CD4-positive, alpha-beta T cell treated with Interleukin-6 at 100 ng/mL for 8 hours (primary cell): ENCODE measurements around the gene SND1.

Experiments used
- DNase-seq: peaks from one replicate; pipeline ENCODE4 v3.0.0-alpha.2; 2020; ENCODE audit warnings: mixed read lengths, low spot score

SND1 gene

DNA sequence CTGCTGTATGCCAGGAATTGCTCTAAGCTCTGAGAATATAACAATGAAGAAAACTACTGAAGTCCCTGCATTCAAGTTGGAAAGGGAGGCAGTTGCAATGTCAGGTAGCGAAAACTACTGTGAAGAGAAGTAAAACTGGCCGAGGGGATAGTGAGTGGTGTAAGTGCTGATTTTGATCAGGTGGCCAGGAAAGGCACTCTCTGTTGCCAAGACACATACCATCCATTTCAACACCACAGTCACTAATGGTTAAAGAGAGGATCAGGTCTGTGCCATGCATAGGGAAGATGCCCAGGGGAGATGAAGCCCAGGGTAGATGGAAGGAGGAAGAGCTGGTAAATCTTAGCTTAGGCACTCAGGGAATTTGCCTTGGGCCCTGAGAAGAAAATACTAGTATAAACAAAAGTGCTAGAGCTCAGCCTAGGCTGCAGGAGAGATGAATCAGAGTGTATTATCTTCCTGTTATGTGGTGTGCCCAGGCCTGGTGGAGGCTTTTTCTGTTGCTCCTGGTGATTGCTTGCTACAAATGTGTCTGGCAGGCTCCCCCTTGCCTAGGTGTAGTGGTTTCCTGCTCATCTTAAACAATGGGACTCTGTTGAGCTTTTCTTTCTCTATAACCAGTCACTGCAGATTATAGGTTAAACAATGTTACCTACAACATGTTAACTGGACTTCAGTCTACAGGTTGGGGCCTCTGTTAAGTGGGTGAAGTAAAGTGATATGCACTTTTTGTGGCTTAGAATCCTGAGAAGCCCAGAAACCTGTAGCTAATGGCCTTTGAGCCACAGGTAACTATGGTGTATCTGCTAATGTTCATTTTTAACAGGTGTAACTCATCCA is 253.7 kb downstream of the SND1 start:
- no peak for DNase-seq

DNA sequence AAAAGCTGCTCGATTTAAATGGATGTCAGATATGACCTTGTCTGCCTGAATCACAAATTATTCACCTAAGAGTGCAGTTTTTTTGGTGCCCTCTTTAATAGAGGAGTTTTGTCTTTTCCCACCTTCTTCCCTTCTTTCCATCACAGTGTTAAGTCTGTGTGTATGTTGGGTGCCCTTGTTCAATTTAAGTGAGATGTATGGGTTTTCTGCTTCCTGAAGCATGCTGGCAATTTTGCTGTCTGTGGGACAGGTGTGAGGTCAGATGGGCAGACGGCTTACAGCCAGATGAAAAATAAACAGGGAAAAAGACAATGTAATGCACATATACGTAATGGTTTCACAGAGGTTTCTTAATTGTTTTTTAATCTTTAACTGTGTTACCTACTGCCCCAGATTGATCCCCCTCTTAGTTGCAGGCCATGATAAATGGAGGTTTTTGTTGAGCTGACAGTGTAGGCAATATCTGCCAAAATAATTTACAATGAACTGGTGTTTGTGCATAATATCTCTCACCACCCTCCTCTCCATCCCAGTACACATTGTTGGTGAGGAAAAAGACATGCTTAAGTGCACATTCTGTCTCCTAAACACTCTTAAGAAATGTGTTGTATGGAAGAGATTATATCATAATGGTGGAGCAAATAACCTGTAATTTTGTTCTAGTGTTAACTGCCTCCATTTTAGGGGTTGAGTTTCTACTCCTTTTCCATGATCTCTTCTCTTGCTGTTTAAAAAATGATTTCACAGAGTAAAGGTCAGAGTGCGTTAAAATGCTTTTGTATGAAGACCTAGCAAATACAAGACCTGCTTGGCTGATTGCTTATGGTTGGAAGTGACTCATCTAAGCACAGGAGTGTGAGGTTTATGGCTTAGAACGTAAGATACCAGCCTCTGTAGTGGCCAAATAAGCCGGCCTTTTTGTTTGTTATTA is 255.4 kb downstream of the SND1 start:
- DNase-seq, result no peak

DNA sequence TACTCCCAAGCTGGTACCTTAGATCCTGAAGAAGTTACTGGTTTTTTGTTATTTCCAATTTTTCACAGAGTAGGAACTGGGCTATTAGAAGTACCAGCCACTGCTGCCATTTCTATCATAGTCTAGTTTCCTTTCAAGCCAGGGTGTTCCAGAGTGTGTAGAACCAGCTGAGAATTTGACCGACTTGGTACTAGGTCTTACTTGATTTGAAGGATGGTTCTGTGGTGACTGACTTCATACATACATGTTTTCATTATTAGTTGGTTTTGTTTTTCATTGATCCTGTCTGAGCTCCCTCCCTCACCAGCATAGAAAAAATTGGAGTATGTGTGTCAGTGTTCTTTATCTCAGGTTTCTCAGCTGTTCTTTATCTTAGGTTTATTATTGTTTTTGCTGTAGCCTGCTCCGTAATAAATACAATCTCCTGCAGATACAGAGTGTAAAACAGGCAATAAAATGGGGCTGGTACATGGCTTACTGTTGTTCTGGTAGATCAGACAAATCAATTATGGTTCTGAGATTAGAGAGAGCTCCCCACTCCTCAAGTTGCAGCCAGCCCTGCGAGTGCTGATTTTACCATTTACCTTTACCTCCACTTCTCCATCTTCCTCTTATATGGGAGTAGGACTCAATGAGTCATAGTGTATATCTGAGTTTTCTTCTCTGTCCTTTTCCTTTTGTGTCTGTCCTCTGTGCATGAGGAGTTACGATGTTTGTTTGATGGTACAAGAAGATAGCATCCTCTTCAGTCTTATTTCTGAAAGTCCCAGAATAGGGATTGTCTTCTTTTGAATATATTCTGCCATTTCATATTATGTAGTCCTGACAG is 256.6 kb downstream of the SND1 start:
- DNase-seq, result no peak

DNA sequence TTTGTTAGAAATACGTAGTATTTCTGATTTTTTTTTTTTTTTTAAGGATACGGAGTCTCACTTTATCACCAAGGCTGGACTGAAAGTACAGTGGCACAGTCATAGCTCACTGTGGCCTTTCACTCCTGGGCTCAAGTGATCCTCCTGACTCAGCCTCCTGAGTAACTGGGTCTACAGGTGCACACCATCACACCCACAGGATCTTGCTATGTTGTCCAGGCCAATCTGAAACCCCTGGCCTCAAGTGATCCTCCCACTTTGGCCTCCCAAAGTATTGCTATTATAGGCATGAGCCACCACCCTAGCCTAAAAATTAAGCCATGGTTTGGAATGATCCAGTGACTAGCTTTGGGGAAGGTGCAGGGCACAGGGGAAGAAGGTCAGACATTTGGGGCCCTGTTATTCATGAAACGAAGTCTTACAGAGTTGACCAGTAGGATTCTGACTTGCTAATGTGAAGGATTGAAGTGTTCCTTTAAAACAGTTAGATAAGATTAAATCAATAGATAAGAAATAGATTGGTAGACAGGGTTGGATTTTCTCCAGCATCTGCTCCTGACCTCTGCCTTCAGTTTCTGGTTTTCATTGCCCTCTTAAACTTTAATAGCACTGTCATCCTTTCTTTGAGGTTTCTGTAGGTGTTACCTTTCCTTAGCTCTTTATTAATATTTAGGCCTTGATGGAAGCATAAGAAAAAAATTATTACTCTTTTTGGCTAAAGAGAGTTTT is 257.6 kb downstream of the SND1 start:
- no peak for DNase-seq

DNA sequence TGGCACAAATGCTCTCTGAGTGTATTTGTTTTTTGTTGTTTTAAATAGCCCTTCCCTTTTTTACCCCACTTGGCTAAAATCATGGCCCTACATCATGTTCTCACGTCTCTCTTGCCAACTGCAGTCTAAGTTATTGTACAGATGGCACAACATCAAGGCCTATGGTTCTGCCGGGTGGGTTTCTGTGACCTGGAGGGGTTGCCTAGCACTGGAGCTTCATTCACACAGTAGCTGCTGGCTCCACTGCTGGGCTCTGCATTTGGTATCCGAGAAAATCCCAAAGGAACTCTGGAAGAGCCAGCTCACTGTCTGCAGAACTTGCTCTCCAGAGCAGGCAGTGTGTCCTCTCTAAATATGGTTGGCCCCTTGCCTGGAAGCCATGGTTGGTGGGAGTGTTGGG is 258.7 kb downstream of the SND1 start:
- no peak for DNase-seq

DNA sequence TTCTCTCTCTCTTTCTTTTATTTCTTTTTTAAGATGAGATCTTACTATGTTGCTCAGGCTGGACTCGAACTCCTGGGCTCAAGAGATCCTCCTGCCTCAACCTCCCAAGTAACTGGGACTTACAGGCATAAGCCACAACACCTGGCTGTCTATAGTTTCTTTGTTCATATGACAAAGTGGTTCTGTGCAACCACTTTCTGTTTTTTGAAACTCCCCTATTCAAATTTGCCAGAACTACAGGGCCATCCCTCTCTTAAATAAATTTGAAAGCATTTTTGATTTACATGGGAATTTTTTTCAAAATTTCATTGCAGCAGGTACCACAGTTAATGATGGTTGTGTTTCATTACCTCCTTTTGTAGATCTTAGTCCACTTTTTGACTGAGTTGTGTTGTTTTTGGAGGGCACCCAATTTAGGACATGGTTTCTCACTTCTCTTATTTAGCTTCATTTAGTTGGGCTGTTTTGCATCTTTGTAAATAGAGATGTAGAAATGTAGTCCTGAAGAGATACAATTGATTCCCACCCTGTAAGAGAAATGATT is 260.0 kb downstream of the SND1 start:
- DNase-seq, result no peak

DNA sequence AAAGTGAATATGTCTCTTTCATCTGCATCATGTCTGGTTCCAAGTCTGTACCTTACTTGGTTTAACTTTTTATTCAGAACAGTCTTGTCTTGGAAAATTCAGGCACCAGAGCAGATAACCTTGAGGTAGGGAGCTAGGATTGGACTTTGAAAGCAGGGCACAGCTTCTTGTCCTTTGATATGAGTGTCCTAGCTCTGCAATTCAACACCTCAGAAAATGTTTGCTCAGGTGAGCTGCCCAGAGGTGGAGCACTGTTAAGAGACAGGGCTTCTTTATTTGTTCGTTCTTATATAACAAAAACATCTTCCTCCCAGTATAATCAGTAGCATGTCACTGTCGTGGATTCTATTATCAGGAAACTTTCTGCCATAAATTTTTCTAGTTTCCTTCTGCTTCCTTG is 260.9 kb downstream of the SND1 start:
- no peak for DNase-seq

DNA sequence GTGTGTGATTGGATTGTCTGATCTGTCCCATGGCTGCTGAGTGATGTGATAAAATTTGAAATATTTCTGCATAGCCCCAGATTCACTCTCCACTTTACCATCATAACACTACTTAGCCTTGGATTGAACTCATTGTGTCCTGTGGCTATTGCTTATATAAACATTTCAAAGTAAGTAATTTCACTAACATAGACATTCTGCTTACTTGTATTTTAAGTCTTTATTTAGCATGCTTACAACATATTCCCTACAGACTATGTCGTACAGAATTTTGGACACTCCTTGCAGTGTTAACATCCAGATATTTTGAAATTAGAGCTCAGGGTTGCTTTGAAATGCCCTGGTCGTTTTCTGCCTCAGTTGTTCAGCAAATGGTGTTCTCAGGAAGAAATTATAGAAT is 261.7 kb downstream of the SND1 start:
- no peak for DNase-seq

DNA sequence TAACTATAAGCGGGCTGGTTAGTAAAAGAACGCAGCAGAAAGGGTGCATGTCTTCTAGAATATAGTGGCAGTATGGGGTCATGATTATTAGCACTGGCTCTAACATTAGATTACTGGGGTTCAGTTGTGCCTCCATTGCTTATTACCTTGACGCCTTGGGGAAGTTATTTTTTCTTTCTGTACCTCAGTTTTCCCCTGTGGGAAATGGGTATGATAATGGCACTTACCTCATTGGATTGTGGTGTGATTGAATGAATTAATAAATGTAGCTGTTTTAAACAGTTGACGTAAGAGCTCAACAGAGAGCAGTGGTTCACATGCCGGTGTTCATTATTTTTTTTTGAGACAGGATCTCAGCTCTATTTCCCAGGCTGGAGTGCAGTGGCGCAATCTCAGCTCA is 262.7 kb downstream of the SND1 start:
- no peak for DNase-seq

DNA sequence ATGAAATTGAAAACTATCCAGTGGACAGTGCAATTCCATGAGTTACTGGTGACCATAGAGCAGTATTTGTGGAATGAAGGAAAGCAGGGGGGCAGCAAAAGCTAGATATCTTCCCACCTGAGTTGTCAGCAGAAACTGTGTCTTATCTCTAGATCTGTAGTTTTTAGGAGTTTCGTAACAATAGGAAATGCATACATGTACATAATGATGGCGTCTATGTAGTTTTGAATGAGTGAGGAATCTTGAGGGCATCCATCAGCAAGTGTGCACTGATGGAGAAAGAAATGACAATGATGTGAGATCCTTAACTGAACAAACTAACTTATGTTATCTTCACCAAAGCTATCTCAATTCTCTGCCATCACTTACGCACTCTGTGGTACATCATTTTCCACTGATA is 264.7 kb downstream of the SND1 start:
- no peak for DNase-seq

DNA sequence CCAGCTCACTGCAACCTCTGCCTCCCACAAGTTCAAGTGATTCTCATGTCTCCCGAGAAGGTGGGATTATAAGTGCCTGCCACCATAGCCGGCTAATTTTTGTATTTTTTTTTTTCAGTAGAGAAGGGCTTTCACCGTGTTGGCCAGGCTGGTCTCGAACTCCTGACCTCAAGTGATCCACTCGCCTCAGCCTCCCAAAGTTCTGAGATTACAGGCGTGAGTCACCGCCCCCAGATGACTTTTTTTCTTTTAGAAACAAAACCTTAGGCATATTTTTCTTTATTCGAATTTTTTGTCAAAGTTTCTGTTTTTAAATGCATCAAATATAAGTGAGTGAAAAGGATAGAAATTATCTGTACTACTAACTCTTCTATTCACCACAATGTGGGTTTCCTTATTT is 266.1 kb downstream of the SND1 start:
- DNase-seq, result no peak

DNA sequence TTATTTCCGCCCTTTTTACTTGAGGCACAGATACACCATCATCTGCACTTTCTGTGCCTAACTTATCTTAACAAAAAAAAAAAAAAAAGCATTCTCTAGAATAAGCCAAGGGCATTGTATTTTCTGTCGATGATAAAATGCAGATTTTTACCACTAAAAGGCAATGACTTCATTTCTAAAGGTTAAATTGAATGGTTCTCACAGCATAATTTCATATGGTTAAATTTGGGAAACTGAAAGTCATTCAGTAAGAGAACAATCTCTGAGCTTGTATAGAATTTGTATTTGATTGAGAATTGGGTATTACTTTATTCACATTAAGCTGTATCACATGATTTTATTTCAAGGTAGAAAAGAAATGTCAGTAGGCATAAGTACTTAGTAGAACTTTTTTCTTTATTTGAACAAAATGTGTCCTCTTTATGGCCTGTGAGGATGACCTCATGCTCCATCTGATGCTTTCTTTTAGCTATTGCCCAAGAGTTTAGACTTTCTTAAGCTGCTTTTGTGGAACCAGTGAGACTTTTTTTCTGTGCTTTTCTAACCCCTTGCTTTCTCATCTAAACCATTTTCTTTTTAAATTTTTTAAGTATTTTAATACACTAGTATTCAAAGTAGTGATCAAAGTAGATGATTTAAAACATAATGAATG is 268.9 kb downstream of the SND1 start:
- no peak for DNase-seq

DNA sequence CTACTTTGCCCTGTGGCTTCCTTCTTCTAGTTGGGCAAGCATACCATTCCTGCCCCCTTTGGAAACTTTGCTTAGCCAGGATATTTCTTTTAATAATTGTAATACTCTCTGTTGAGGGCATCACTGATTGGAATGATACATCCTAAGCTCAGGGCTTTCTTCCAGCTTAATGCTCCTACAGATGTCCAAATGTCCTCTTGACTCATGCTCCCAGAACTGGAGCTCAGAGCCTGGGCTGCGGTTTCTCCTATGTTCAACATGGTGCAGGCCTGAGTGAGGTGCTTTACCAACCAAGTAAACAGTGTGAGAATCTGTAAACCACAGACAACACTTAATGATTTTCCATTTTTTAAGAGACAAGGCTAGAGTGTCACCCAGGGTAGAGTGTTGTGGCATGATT is 270.7 kb downstream of the SND1 start:
- no peak for DNase-seq

DNA sequence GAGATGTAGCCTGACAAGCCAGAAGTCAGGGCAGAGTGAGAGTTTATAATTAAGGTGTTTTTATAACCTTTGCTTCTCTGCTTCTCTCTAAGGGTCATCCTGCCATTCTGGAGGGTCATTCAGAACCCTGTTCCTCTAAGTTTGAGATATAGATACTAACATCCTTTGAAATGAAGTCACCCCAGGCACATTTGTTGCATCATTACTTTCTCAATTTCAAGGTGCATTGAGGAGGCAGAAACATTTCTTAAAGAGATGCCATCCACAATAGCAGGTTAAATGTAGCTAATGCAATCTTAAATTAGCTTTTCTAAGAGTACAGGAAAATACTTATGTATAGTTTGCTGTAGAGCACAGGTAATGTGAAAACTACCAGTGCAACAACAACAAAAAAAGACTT is 272.9 kb downstream of the SND1 start:
- no peak for DNase-seq

DNA sequence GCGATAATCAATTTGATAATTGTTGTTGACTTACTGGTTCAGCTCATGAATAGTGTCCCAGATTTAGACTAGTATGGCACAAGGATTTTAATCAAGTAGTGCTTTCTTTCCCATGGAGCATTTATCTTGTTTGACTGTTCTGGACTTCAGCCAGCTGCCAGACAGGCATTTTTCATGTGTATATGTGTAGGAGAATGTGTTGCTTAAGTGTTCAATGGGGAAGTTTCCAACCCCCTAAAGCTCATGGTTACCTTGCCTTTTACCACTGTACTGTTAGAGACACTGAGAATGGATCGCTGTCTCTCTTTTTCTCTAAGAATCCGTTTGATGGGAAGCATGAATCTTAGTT is 275.3 kb downstream of the SND1 start:
- no peak for DNase-seq

DNA sequence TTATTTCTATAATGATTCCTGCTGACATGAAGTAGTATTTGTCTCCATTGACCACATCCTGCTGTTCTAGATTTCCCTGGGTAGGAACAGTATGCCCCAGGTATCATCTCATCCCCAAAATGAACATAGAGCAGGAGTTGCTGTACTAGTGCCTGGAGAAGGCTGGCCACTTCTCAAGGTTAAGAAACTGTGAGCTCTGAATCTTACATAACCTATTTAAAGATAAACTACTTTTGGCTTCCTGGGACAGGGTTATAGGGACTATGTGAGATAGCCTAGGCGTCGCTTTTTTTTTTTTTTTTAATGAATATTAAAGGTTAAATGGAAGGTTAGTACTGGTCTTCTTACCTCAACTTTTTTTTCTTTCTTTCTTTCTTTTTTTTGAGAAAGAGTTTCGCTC is 276.2 kb downstream of the SND1 start:
- no peak for DNase-seq

DNA sequence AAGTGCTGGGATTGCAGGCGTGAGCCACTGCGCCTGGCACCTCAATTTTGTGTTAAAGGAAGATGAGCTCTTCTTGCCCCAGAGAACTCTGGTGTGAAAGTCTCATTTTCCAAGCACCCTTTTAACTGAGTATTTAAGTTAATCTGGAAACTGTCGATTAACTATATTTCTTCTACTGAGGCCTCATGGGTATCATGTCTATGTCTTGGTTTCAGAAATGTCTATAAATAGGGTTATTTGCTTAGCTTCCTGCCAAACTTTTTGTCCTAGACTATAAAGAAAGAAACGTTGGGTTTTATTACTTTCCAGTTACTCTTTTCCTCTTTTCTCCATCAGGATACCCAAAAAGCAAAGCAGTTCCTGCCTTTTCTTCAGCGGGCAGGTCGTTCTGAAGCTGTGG is 276.9 kb downstream of the SND1 start:
- no peak for DNase-seq

DNA sequence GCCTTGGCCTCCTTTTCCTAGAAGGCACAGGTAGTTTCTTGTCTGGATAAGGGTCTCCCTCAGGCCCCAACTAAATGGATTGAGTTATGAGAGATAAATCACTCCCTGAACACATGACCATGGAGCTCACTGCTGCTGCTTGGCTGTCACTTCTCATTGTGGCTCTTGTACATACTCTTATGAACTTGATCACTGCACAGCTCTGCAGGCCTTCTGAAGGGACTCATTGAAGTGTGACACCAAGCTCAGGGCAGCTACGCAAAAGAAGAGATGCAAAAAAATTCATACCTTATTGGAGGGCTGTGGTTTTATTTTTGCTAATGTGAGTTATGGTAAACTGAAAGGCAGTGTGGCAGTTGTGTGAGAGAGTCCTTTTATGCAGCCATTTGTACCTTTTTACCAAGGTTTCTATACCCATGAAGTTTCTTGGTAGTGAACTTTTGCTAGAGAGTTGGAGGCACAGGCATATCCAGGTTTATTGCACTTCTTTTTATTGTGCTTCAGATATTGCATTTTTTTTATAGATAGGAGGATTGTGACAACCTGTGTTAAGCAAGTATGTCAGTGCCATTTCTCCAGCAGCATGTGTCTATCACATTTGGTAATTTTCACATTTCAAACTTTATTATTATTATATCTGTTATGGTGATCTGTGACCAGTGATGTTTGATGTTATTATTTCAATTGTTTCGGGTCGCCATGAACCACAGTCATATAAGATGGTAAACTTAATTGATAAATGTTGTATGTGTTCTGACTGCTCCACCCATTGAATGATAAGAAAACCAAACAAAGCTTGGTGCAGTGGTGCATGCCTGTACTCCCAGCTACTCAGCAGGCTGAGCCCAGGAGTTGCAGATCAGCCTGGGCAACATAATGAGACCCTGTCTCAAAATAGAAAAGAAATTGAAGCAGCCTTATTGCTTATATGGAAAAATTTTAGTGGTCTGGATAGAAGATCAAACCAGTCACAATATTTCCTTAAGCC is 278.6 kb downstream of the SND1 start:
- DNase-seq, result no peak

DNA sequence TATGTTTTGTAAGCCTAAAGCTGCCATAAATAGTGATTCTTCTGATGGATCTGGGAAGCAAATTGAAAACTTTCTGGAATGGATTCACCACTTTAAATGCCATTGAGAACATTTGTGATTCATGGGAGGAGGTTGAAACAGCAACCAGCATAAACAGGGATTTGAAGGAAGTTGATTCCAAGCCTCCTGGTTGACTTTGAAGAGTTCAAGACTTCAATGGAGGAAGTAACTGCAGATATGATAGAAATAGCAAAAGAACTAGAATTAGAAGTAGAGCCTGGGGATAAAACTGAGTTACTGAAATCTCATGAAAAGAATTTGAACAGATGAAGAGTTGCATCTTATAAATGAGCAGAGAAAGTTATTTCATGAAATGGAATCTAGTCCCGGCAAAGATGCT is 280.1 kb downstream of the SND1 start:
- no peak for DNase-seq

DNA sequence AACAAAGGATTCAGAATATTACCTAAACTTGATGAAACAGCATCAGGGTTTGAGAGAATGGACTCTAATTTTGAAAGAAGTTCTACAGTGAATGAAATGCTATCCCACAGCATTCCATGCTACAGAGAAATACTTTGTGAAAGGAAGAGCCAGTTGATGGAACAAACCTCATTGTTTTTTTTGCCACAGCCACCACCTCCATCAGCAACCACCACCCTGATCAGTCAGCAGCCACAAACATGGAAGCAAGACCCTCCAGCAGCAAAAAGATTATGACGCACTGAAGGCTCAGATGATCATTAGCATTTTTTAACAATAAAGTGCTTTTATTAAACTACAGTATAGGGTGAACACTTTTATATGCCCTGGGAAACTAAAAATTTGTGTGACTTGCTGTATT is 280.5 kb downstream of the SND1 start:
- no peak for DNase-seq
